Activated CD4-positive, alpha-beta T cell treated with anti-CD3 and anti-CD28 coated beads for 36 hours (primary cell): ENCODE measurements around the gene ANTKMT. TPM values are rescaled to one million over a fixed set of nuclear protein-coding genes. Genes with fewer than 3 reads are reported as not detected.

ENCODE experiments used
- ATAC-seq: fragments of 200-7000 bp; cut with Tn5 transposase; one replicate; pipeline ENCODE4 v1.10.0; 2021; ENCODE audit warnings: mild to moderate bottlenecking, moderate library complexity
- CTCF ChIA-PET: fragments of 350-600 bp; sonication (Branson Sonifier 250); formaldehyde crosslinking; loops from one replicate; lab custom pipeline; 2021; ENCODE audit warnings: antibody characterized with exemption; lab: Charles Lee
- POLR2A ChIA-PET: fragments of 350-600 bp; sonication (Branson Sonifier 250); formaldehyde crosslinking; loops from one replicate; lab custom pipeline; 2021; ENCODE audit warnings: antibody characterized with exemption, inconsistent platforms; lab: Charles Lee
- DNase-seq: peaks from one replicate; pipeline ENCODE4 v3.0.0-alpha.2; 2020
- H3K27ac Mint-ChIP-seq: one replicate; pipeline ENCODE4 v1.8.0; 2021; ENCODE audit warnings: mixed read lengths
- H3K27me3 Mint-ChIP-seq: one replicate; pipeline ENCODE4 v1.8.0; 2021; ENCODE audit warnings: mixed read lengths
- H3K36me3 Mint-ChIP-seq: one replicate; pipeline ENCODE4 v1.8.0; 2021; ENCODE audit warnings: low read depth, mixed read lengths
- H3K4me1 Mint-ChIP-seq: one replicate; pipeline ENCODE4 v1.8.0; 2021; ENCODE audit warnings: mixed read lengths
- H3K4me3 Mint-ChIP-seq: one replicate; pipeline ENCODE4 v1.8.0; 2021; ENCODE audit warnings: mild to moderate bottlenecking, moderate library complexity, mixed read lengths
- H3K9me3 Mint-ChIP-seq: one replicate; pipeline ENCODE4 v1.8.0; 2021; ENCODE audit warnings: low read depth, mixed read lengths
- intact Hi-C, 2 experiments: fragments of 100-400 bp; cut with DNase I in 1 of 2; cut with micrococcal nuclease in 1 of 2; formaldehyde crosslinking; loops; one replicate each; pipeline versions ENCODE4 v1.14.2 to v1.15.1; 2022 to 2024; cut with DNase I, micrococcal nuclease
- total RNA-seq, 2 experiments: library from RNA; stranded (reverse); gene quantifications; one replicate each; pipeline ENCODE4 v1.2.3, GENCODE V29; 2021

The ANTKMT gene
- total RNA-seq, 2 experiments from 2014 or later: 13.3 to 27.0 TPM

- CTCF ChIA-PET: no interaction called here
- intact Hi-C loops: no loop called here
- Mint-ChIP-seq H3K36me3 (no peaks in the 10 kb centered on the region), H3K4me3 (no peak overlapping the region), H3K9me3 (no peaks in the 10 kb centered on the region), H3K27ac (no peak overlapping the region), H3K4me1 (no peaks in the 10 kb centered on the region), H3K27me3 (peaks cover 4% of the 10 kb centered on the region)
- DNase-seq: no peak
- no peak for ATAC-seq
- POLR2A ChIA-PET: no interaction called here
Observed at GRCh38 chr16:761625-762513, 40.9 kb downstream of the ANTKMT start.

- Mint-ChIP-seq H3K4me1 (no peaks in the 10 kb centered on the region), H3K9me3 (no peaks in the 10 kb centered on the region), H3K27ac (no peak overlapping the region), H3K27me3 (peaks cover 2% of the 10 kb centered on the region), H3K4me3 (no peak overlapping the region), H3K36me3 (no peaks in the 10 kb centered on the region)
- ChIA-PET POLR2A (no interaction called here), CTCF (no interaction called here)
- DNase-seq (no peak), ATAC-seq (no peak)
- intact Hi-C loops: no loop called here
Observed at GRCh38 chr16:762595-763268, 41.8 kb downstream of the ANTKMT start.

- no peaks in the 10 kb centered on the region for H3K36me3 Mint-ChIP-seq
Observed at GRCh38 chr16:763369-764183, 42.6 kb downstream of the ANTKMT start.

GRCh38 chr16:764184-764750 lies 43.3 kb downstream of the ANTKMT start:
- no peak for ATAC-seq
- Mint-ChIP-seq H3K4me1 (no peaks in the 10 kb centered on the region), H3K36me3 (no peaks in the 10 kb centered on the region), H3K27me3 (no peaks in the 10 kb centered on the region), H3K27ac (no peak overlapping the region), H3K4me3 (no peak overlapping the region), H3K9me3 (no peaks in the 10 kb centered on the region)
- DNase-seq: no peak
- CTCF ChIA-PET: no interaction called here
- intact Hi-C loops: no loop called here
- POLR2A ChIA-PET: no interaction called here

More at GRCh38 chr16:763369-764183, 42.6 kb downstream of the ANTKMT start:
- ChIA-PET POLR2A (no interaction called here), CTCF (no interaction called here)
- ATAC-seq: no peak
- Mint-ChIP-seq H3K4me1 (no peaks in the 10 kb centered on the region), H3K27ac (no peak overlapping the region), H3K9me3 (no peaks in the 10 kb centered on the region), H3K27me3 (no peaks in the 10 kb centered on the region), H3K4me3 (no peak overlapping the region)
- no peak for DNase-seq
- intact Hi-C loops: no loop called here

GRCh38 chr16:764848-765487 lies 44.0 kb downstream of the ANTKMT start:
- ATAC-seq: no peak
- no peaks in the 10 kb centered on the region for H3K27me3 Mint-ChIP-seq

GRCh38 chr16:765488-765865 lies 44.5 kb downstream of the ANTKMT start:
- DNase-seq (no peak), ATAC-seq (no peak)
- Mint-ChIP-seq H3K9me3 (no peaks in the 10 kb centered on the region), H3K36me3 (no peaks in the 10 kb centered on the region), H3K4me3 (no peak overlapping the region), H3K4me1 (no peaks in the 10 kb centered on the region), H3K27me3 (no peaks in the 10 kb centered on the region), H3K27ac (no peak overlapping the region)
- CTCF ChIA-PET: interaction anchor here (0.6 kb wide), 1 partner anchor 16 kb away, joined by 4 read pairs; no protein-coding TSS in a partner anchor
- intact Hi-C loops: no loop called here
- POLR2A ChIA-PET: no interaction called here

More at GRCh38 chr16:764848-765487, 44.0 kb downstream of the ANTKMT start:
- H3K4me3 Mint-ChIP-seq: no peak overlapping the region
- no peaks in the 10 kb centered on the region for H3K36me3 Mint-ChIP-seq
- ChIA-PET POLR2A (no interaction called here), CTCF (no interaction called here)
- no peaks in the 10 kb centered on the region for H3K9me3 Mint-ChIP-seq
- no peak for DNase-seq
- H3K4me1 Mint-ChIP-seq: no peaks in the 10 kb centered on the region
- no peak overlapping the region for H3K27ac Mint-ChIP-seq
- intact Hi-C loops: no loop called here

GRCh38 chr16:766008-766819 lies 45.3 kb downstream of the ANTKMT start:
- intact Hi-C loops: no loop called here
- DNase-seq (no peak), ATAC-seq (no peak)
- H3K27ac Mint-ChIP-seq: no peak overlapping the region
- no peaks in the 10 kb centered on the region for H3K36me3 Mint-ChIP-seq
- no peaks in the 10 kb centered on the region for H3K9me3 Mint-ChIP-seq
- no peaks in the 10 kb centered on the region for H3K27me3 Mint-ChIP-seq
- POLR2A ChIA-PET: no interaction called here
- CTCF ChIA-PET: interaction anchor here (0.6 kb wide), 2 partner anchors 15 to 89 kb away, joined by 3 to 4 read pairs; no protein-coding TSS in a partner anchor
- H3K4me3 Mint-ChIP-seq: no peak overlapping the region
- H3K4me1 Mint-ChIP-seq: no peaks in the 10 kb centered on the region

GRCh38 chr16:766820-767640 lies 46.1 kb downstream of the ANTKMT start:
- DNase-seq (no peak), ATAC-seq (no peak)
- no peak overlapping the region for H3K27ac Mint-ChIP-seq
- no peak overlapping the region for H3K4me3 Mint-ChIP-seq
- no peaks in the 10 kb centered on the region for H3K27me3 Mint-ChIP-seq
- POLR2A ChIA-PET: no interaction called here
- intact Hi-C loops: no loop called here
- H3K36me3 Mint-ChIP-seq: no peaks in the 10 kb centered on the region
- CTCF ChIA-PET: no interaction called here
- H3K9me3 Mint-ChIP-seq: no peaks in the 10 kb centered on the region
- H3K4me1 Mint-ChIP-seq: no peaks in the 10 kb centered on the region

GRCh38 chr16:767743-768235 lies 46.8 kb downstream of the ANTKMT start:
- no peaks in the 10 kb centered on the region for H3K4me1 Mint-ChIP-seq
- H3K36me3 Mint-ChIP-seq: no peaks in the 10 kb centered on the region
- ATAC-seq (no peak), DNase-seq (no peak)
- POLR2A ChIA-PET: no interaction called here
- H3K27ac Mint-ChIP-seq: no peak overlapping the region
- CTCF ChIA-PET: no interaction called here
- intact Hi-C loops: no loop called here
- H3K9me3 Mint-ChIP-seq: no peaks in the 10 kb centered on the region
- no peaks in the 10 kb centered on the region for H3K27me3 Mint-ChIP-seq
- H3K4me3 Mint-ChIP-seq: no peak overlapping the region

GRCh38 chr16:768428-768827 lies 47.5 kb downstream of the ANTKMT start:
- Mint-ChIP-seq H3K36me3 (no peaks in the 10 kb centered on the region), H3K4me1 (no peaks in the 10 kb centered on the region), H3K4me3 (no peak overlapping the region), H3K9me3 (no peaks in the 10 kb centered on the region), H3K27ac (no peak overlapping the region), H3K27me3 (no peaks in the 10 kb centered on the region)
- ChIA-PET CTCF (no interaction called here), POLR2A (no interaction called here)
- ATAC-seq: no peak
- DNase-seq: no peak
- intact Hi-C loops: no loop called here
